H1 (cell line): ENCODE data around the gene AGAP1. TPM values are rescaled to one million over a fixed set of nuclear protein-coding genes. Genes with fewer than 3 reads are reported as not detected.

Source experiments
- CTCF ChIA-PET: fragments of 300-600 bp; sonication (Branson Sonifier 250); formaldehyde crosslinking; loops from one replicate; lab custom pipeline; 2021; ENCODE audit not compliant: partially characterized antibody; lab: Charles Lee
- POLR2A ChIA-PET: fragments of 300-600 bp; sonication (Branson Sonifier 250); formaldehyde crosslinking; loops from one replicate; lab custom pipeline; 2021; ENCODE audit warnings: inconsistent platforms; ENCODE audit not compliant: partially characterized antibody; lab: Charles Lee
- DNase-seq, 2 experiments: peaks; one replicate each; pipeline versions ENCODE4 v3.0.0 to v3.0.0-alpha.2; 2010 to 2022; ENCODE audit warnings: low spot score in 2 of 2, low read depth in 1 of 2, mixed read lengths in 1 of 2
- FAIRE-seq: peaks from 2 replicates; lab custom pipeline; 2011; peaks lifted over from hg19 to GRCh38; lab: Jason Lieb, UNC
- H2AFZ ChIP-seq: 2 replicates; pipeline ENCODE4 v1.8.1; 2012; ENCODE audit warnings: low read length, inconsistent platforms
- H2AK5ac ChIP-seq: 2 replicates; pipeline ENCODE4 v1.6.1; 2013; ENCODE audit warnings: low read depth, low read length
- H2BK120ac ChIP-seq: replicated peaks from 2 replicates; pipeline ENCODE3; 2013; ENCODE audit warnings: low read depth, low read length, inconsistent platforms
- H2BK12ac ChIP-seq: 2 replicates; pipeline ENCODE4 v1.6.1; 2013; ENCODE audit warnings: low read depth, low read length
- H2BK15ac ChIP-seq: 2 replicates; pipeline ENCODE4 v1.6.1; 2013; ENCODE audit warnings: low read length
- H2BK20ac ChIP-seq: 2 replicates; pipeline ENCODE4 v1.6.1; 2013; ENCODE audit warnings: low read length
- H2BK5ac ChIP-seq: 2 replicates; pipeline ENCODE4 v1.6.1; 2013; ENCODE audit warnings: low read depth, low read length
- H3K14ac ChIP-seq: 2 replicates; pipeline ENCODE4 v1.6.1; 2013; ENCODE audit warnings: inconsistent platforms; ENCODE audit not compliant: insufficient read length
- H3K18ac ChIP-seq: 2 replicates; pipeline ENCODE4 v1.6.1; 2013; ENCODE audit warnings: low read length; ENCODE audit errors: extremely low read depth
- H3K23ac ChIP-seq: 2 replicates; pipeline ENCODE4 v1.6.1; 2013; ENCODE audit warnings: inconsistent platforms; ENCODE audit not compliant: insufficient read length
- H3K23me2 ChIP-seq: 2 replicates; pipeline ENCODE4 v1.6.1; 2013; ENCODE audit warnings: low read depth, low read length
- H3K27ac ChIP-seq: 2 replicates; pipeline ENCODE4 v1.6.1; 2011; ENCODE audit warnings: low read depth, low read length, inconsistent platforms
- H3K27me3 ChIP-seq, 4 experiments: replicated peaks in 1 of 4; 1 replicate in 1 of 4; 2 replicates in 3 of 4; pipeline versions ENCODE4 v1.6.1 to v1.8.1; 2011 to 2013; ENCODE audit warnings: low read length in 3 of 4, mild to moderate bottlenecking in 3 of 4, inconsistent platforms in 2 of 4, mixed read lengths in 2 of 4, moderate library complexity in 1 of 4; ENCODE audit not compliant: control insufficient read depth in 3 of 4, insufficient read depth in 3 of 4; ENCODE audit errors: extremely low read depth in 1 of 4
- H3K36me3 ChIP-seq, 4 experiments: 2 replicates each; pipeline versions ENCODE4 v1.6.1 to v1.8.1; 2011 to 2013; ENCODE audit warnings: mild to moderate bottlenecking in 4 of 4, low read length in 3 of 4, moderate library complexity in 2 of 4, control low read depth in 1 of 4, inconsistent platforms in 1 of 4; ENCODE audit not compliant: insufficient read depth in 4 of 4, control insufficient read depth in 2 of 4
- H3K4ac ChIP-seq: replicated peaks from 2 replicates; pipeline ENCODE3; 2013; ENCODE audit warnings: low read length, low read depth, mixed read lengths, inconsistent platforms; ENCODE audit not compliant: insufficient read length
- H3K4me1 ChIP-seq, 4 experiments: replicated peaks in 1 of 4; 1 replicate in 1 of 4; 2 replicates in 3 of 4; pipeline versions ENCODE4 v1.6.1 to v1.8.1; 2011 to 2013; ENCODE audit warnings: low read length in 3 of 4, inconsistent platforms in 2 of 4, mixed read lengths in 1 of 4; ENCODE audit not compliant: insufficient read depth in 4 of 4, control insufficient read depth in 3 of 4
- H3K4me2 ChIP-seq, 2 experiments: 2 replicates each; pipeline versions ENCODE4 v1.6.1 to v1.8.1; 2011 to 2013; ENCODE audit warnings: low read depth in 2 of 2, low read length in 2 of 2, control low read depth in 1 of 2, inconsistent platforms in 1 of 2, mild to moderate bottlenecking in 1 of 2; ENCODE audit not compliant: insufficient read depth in 1 of 2
- H3K4me3 ChIP-seq, 4 experiments: fragments of 200-600, 300-600 bp in 1 of 4; sonication (generic), shearing (Covaris generic), sonication (Bioruptor Twin) in 1 of 4; 2 replicates each; pipeline versions ENCODE4 v1.5.1 to v1.8.1; 2011 to 2016; ENCODE audit warnings: low read length in 4 of 4, low read depth in 3 of 4, control low read depth in 2 of 4, inconsistent platforms in 2 of 4, mild to moderate bottlenecking in 2 of 4, mixed read lengths in 1 of 4, moderate library complexity in 1 of 4; ENCODE audit not compliant: insufficient read depth in 2 of 4; ENCODE audit errors: extremely low read depth in 1 of 4
- H3K56ac ChIP-seq: replicated peaks from 2 replicates; pipeline ENCODE3; 2013; ENCODE audit warnings: low read depth, mild to moderate bottlenecking, mixed read lengths, low read length, inconsistent platforms; ENCODE audit not compliant: insufficient read length
- H3K79me1 ChIP-seq: 2 replicates; pipeline ENCODE4 v1.6.1; 2013; ENCODE audit warnings: low read depth, low read length, control low read depth
- H3K79me2 ChIP-seq, 2 experiments: 2 replicates each; pipeline versions ENCODE4 v1.6.1 to v1.8.1; 2012 to 2013; ENCODE audit warnings: low read length in 2 of 2, mild to moderate bottlenecking in 2 of 2, inconsistent platforms in 1 of 2; ENCODE audit not compliant: insufficient read depth in 2 of 2, control insufficient read depth in 1 of 2
- H3K9ac ChIP-seq, 4 experiments: replicated peaks in 1 of 4; 1 replicate in 1 of 4; 2 replicates in 3 of 4; pipeline versions ENCODE4 v1.6.1 to v1.8.1; 2011 to 2013; ENCODE audit warnings: low read depth in 3 of 4, low read length in 3 of 4, control low read depth in 2 of 4, mild to moderate bottlenecking in 2 of 4, moderate library complexity in 2 of 4, inconsistent platforms in 1 of 4; ENCODE audit errors: extremely low read depth in 1 of 4
- H3K9me3 ChIP-seq, 2 experiments: 2 replicates each; pipeline versions ENCODE4 v1.6.1 to v1.8.1; 2012 to 2013; ENCODE audit warnings: mild to moderate bottlenecking in 2 of 2, moderate library complexity in 2 of 2, control low read depth in 1 of 2, inconsistent platforms in 1 of 2, low read depth in 1 of 2, low read length in 1 of 2, mixed read lengths in 1 of 2; ENCODE audit not compliant: insufficient read depth in 2 of 2
- H4K20me1 ChIP-seq, 2 experiments: replicated peaks in 1 of 2; 2 replicates each; pipeline versions ENCODE3 to v1.8.1; 2011 to 2013; ENCODE audit warnings: inconsistent platforms in 2 of 2, low read length in 2 of 2, mild to moderate bottlenecking in 1 of 2; ENCODE audit not compliant: insufficient read depth in 2 of 2, control insufficient read depth in 1 of 2
- H4K5ac ChIP-seq: 2 replicates; pipeline ENCODE4 v1.6.1; 2013; ENCODE audit warnings: low read length, low read depth, mixed read lengths, inconsistent platforms; ENCODE audit not compliant: insufficient read length
- H4K8ac ChIP-seq: 2 replicates; pipeline ENCODE4 v1.8.0; 2013; ENCODE audit warnings: mild to moderate bottlenecking, moderate library complexity, low read length, inconsistent platforms; ENCODE audit not compliant: insufficient read depth; ENCODE audit errors: extremely low read depth
- H4K91ac ChIP-seq: replicated peaks from 2 replicates; pipeline ENCODE3; 2013; ENCODE audit warnings: low read length, mixed read lengths, inconsistent platforms; ENCODE audit not compliant: insufficient read length
- CEBPB ChIP-seq: IDR thresholded peaks from 2 replicates; pipeline ENCODE4 v1.6.1; 2012; ENCODE audit warnings: low read depth, low read length
- RAD21 ChIP-seq, 2 experiments: IDR thresholded peaks in 1 of 2; conservative IDR thresholded peaks in 1 of 2; 2 replicates each; pipeline ENCODE4 v1.6.1; 2011; ENCODE audit warnings: low read depth in 2 of 2, low read length in 2 of 2, improper control_type of control experiment in 1 of 2, inconsistent platforms in 1 of 2, mild to moderate bottlenecking in 1 of 2, moderate library complexity in 1 of 2
- WGBS, 2 experiments: shearing (Covaris generic) in 1 of 2; methylation state at CpG; one replicate each; pipeline versions ENCODE4 v1.1.6 to v1.1.7; 2013 to 2015; ENCODE audit warnings: low lambda C conversion rate in 2 of 2, mixed read lengths in 2 of 2, inconsistent platforms in 1 of 2, low coverage in 1 of 2, missing lambda C conversion rate in 1 of 2; ENCODE audit not compliant: insufficient replicate concordance in 2 of 2, insufficient coverage in 1 of 2, insufficient read length in 1 of 2; ENCODE audit errors: extremely low coverage in 1 of 2, missing lambda C conversion rate in 1 of 2; 5-methylcytosine and 5-hydroxymethylcytosine counted together
- polyA plus RNA-seq, 7 experiments: library from polyadenylated mRNA; depleted of rRNA in 3 of 7; stranded (reverse) in 5 of 7; unstranded in 2 of 7; fragments of >200 nt in 5 of 7; fragments of 200-250 nt in 2 of 7; gene quantifications; 1 replicate in 5 of 7; 2 replicates in 1 of 7; 4 replicates in 1 of 7; pipeline versions ENCODE4 v1.2.1 to v1.2.3, GENCODE V29; 2011 to 2013; ENCODE audit warnings: missing spikeins in 2 of 7, mixed read lengths in 2 of 7
- total RNA-seq: library from RNA; stranded (reverse); fragmentation: NEBNext Ultra II Directional; extraction: Animal tissue kit (Norgen Biotek cat#: 25700); gene quantifications from 2 replicates; pipeline ENCODE4 v1.2.1, GENCODE V29; 2021

Gene AGAP1
- total and polyA plus RNA-seq, 2 of the 8 experiments (the other 6 are each of a cell fraction or from before 2014, with no cell fraction given): 18.1 to 39.4 TPM

DNA sequence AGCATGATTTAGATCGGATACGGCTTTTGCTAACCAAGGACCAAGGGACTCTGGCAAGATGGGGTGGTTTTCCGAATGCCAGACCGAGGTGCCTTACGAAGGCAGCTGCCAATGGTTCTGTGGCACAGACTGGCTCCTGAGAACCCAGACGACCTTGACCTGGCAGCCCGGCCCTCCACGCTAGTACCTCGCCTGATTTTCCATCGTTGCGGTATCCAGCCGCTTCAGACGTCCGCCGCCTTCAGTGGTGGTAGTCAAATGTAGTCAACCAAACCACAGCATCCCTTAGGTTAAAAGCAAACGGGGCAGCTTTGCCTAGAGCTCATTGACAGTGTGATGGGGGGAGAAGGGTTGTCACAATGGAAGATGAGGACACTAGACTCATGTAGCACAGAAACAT lies 631.7 kb downstream of the AGAP1 start:
- Histone ChIP-seq H3K27me3 (no peaks in the 10 kb centered on the region; a peak in 1 of 7 replicates), H3K23me2 (no peaks in the 10 kb centered on the region), H2BK20ac (no peak overlapping the region), H3K4me2 (no peak overlapping the region), H3K56ac (no peak overlapping the region), H3K18ac (no peak overlapping the region), H4K5ac (no peak overlapping the region), H4K8ac (no peak overlapping the region), H2AFZ (no peak overlapping the region), H3K27ac (no peak overlapping the region), H2BK5ac (no peak overlapping the region), H4K91ac (no peak overlapping the region), H3K14ac (no peak overlapping the region), H3K4me3 (no peak overlapping the region), H3K36me3 (no peaks in the 10 kb centered on the region; a peak in 1 of 8 replicates), H2AK5ac (no peak overlapping the region), H4K20me1 (peaks cover 1 to 6% of the 10 kb centered on the region in 2 experiments), H3K79me1 (no peaks in the 10 kb centered on the region; the same call in 1 of the 2 replicates), H2BK120ac (no peak overlapping the region), H2BK12ac (no peak overlapping the region), H3K4me1 (peaks cover 0 to 6% (median 3%) of the 10 kb centered on the region in 4 experiments; a peak in 4 of 7 replicates), H2BK15ac (no peak overlapping the region), H3K4ac (no peak overlapping the region), H3K79me2 (no peaks in the 10 kb centered on the region), H3K9ac (no peak overlapping the region), H3K23ac (no peak overlapping the region), H3K9me3 (no peaks in the 10 kb centered on the region)
- POLR2A ChIA-PET: no interaction called here
- no peak for FAIRE-seq
- WGBS, 2 experiments: 90% methylated on average over 16 of the region's 16 CpGs; no CpG with 5 or more reads in 1 of the 2 experiments
- no peak for DNase-seq
- CTCF ChIA-PET: interaction anchor here (0.6 to 2.1 kb wide), 4 partner anchors 11 to 346 kb away, joined by 3 to 7 read pairs (median 3); no protein-coding TSS in a partner anchor
- TF ChIP-seq RAD21 (IDR thresholded peaks at IDR 0.05 in 1 of 2, conservative IDR thresholded peaks at IDR 0.05 in 1 of 2; ENCODE audit: low read depth in 2 of 2, low read length in 2 of 2) (no peak), CEBPB (no peak)
